B cell (primary cell): ENCODE data around the gene FBXO9. TPM values are rescaled to one million over a fixed set of nuclear protein-coding genes. Genes with fewer than 3 reads are reported as not detected.

ENCODE experiments used
- ATAC-seq: fragments of 200-7000 bp; cut with Tn5 transposase; one replicate; pipeline ENCODE4 v1.10.0; 2021; ENCODE audit warnings: low read depth, mild to moderate bottlenecking, moderate number of reproducible peaks, moderate library complexity
- CTCF ChIA-PET: fragments of 350-600 bp; sonication (Branson Sonifier 250); formaldehyde crosslinking; loops from one replicate; lab custom pipeline; 2021; ENCODE audit warnings: antibody characterized with exemption, inconsistent platforms; lab: Charles Lee
- POLR2A ChIA-PET: fragments of 350-600 bp; sonication (Branson Sonifier 250); formaldehyde crosslinking; loops from one replicate; lab custom pipeline; 2021; ENCODE audit warnings: antibody characterized with exemption; lab: Charles Lee
- DNase-seq: peaks from one replicate; pipeline ENCODE4 v3.0.0; 2013
- H2AFZ ChIP-seq: 2 replicates; pipeline ENCODE4 v1.6.1; 2012; ENCODE audit warnings: mild to moderate bottlenecking, low read depth, low read length; ENCODE audit not compliant: insufficient read depth, poor library complexity, severe bottlenecking
- H3K27ac ChIP-seq, 2 donors: 1 replicate in 1 of 2; 2 replicates in 1 of 2; pipeline ENCODE4 v1.5.1; 2012 to 2013; ENCODE audit warnings: low read length in 2 of 2, mild to moderate bottlenecking in 2 of 2, moderate library complexity in 1 of 2
- H3K27me3 ChIP-seq, 4 experiments: fragments of 200-600 bp in 1 of 4; sonication (generic) in 1 of 4; replicated peaks in 1 of 4; 1 replicate in 2 of 4; 2 replicates in 2 of 4; pipeline versions ENCODE4 v1.6.1 to v1.7.0; 2013 to 2016; ENCODE audit warnings: low read length in 3 of 4, mild to moderate bottlenecking in 2 of 4, mixed read lengths in 1 of 4, moderate library complexity in 1 of 4; ENCODE audit not compliant: insufficient read depth in 4 of 4, control insufficient read depth in 3 of 4; ENCODE audit errors: control extremely low read depth in 1 of 4
- H3K36me3 ChIP-seq, 2 experiments: replicated peaks in 1 of 2; 1 replicate in 1 of 2; 2 replicates in 1 of 2; pipeline versions ENCODE4 v1.6.1 to v1.7.1; 2013; ENCODE audit warnings: low read length in 1 of 2; ENCODE audit not compliant: insufficient read depth in 2 of 2, control insufficient read depth in 1 of 2; ENCODE audit errors: control extremely low read depth in 1 of 2, extremely low read depth in 1 of 2
- H3K4me1 ChIP-seq, 2 donors: fragments of 200-600 bp in 1 of 2; sonication (generic) in 1 of 2; 1 replicate in 1 of 2; 2 replicates in 1 of 2; pipeline versions ENCODE4 v1.5.1 to v1.6.1; 2013 to 2017; ENCODE audit warnings: low read length in 2 of 2; ENCODE audit not compliant: control insufficient read depth in 2 of 2, insufficient read depth in 2 of 2
- H3K4me2 ChIP-seq: replicated peaks from 2 replicates; pipeline ENCODE3; 2012; ENCODE audit warnings: mild to moderate bottlenecking, low read depth, low read length; ENCODE audit not compliant: poor library complexity, severe bottlenecking
- H3K4me3 ChIP-seq, 5 experiments: fragments of 200-600 bp in 1 of 5; sonication (generic) in 1 of 5; 1 replicate in 3 of 5; 2 replicates in 2 of 5; pipeline versions ENCODE4 v1.5.1 to v1.7.0; 2011 to 2016; ENCODE audit warnings: low read length in 4 of 5, mild to moderate bottlenecking in 4 of 5, low read depth in 2 of 5, control low read depth in 1 of 5, moderate library complexity in 1 of 5; ENCODE audit not compliant: insufficient read depth in 1 of 5; ENCODE audit errors: control extremely low read depth in 1 of 5, extremely low read depth in 1 of 5
- H3K79me2 ChIP-seq: fragments of 200-600 bp; sonication (generic); one replicate; pipeline ENCODE4 v1.6.0; 2016; ENCODE audit warnings: low read length; ENCODE audit not compliant: control insufficient read depth, insufficient read depth
- H3K9ac ChIP-seq: fragments of 200-600 bp; sonication (generic); 2 replicates; pipeline ENCODE4 v1.6.1; 2017; ENCODE audit warnings: mild to moderate bottlenecking, low read length, moderate library complexity
- H3K9me3 ChIP-seq, 3 donors: one replicate each; pipeline versions ENCODE4 v1.6.1 to v1.7.1; 2013; ENCODE audit warnings: low read length in 2 of 3; ENCODE audit not compliant: control insufficient read depth in 2 of 3, insufficient read depth in 1 of 3; ENCODE audit errors: control extremely low read depth in 1 of 3
- H4K20me1 ChIP-seq: 2 replicates; pipeline ENCODE4 v1.6.0; 2012; ENCODE audit warnings: mild to moderate bottlenecking, low read length; ENCODE audit not compliant: insufficient read depth, control insufficient read depth, poor library complexity, severe bottlenecking
- H3K27ac Mint-ChIP-seq: one replicate; pipeline ENCODE4 v1.8.0; 2021; ENCODE audit warnings: mixed read lengths
- H3K27me3 Mint-ChIP-seq: one replicate; pipeline ENCODE4 v1.8.0; 2021; ENCODE audit warnings: mixed read lengths
- H3K4me1 Mint-ChIP-seq: one replicate; pipeline ENCODE4 v1.8.0; 2021; ENCODE audit warnings: mixed read lengths
- H3K4me3 Mint-ChIP-seq: one replicate; pipeline ENCODE4 v1.8.0; 2021; ENCODE audit warnings: mixed read lengths
- H3K9me3 Mint-ChIP-seq: one replicate; pipeline ENCODE4 v1.8.0; 2022; ENCODE audit warnings: mixed read lengths; ENCODE audit not compliant: insufficient read depth
- CTCF ChIP-seq: fragments of 200-600 bp; IDR thresholded peaks from one replicate; pipeline ENCODE4 v1.8.0; 2022; ENCODE audit warnings: antibody characterized with exemption, mild to moderate bottlenecking
- EZH2 ChIP-seq: IDR thresholded peaks from 2 replicates; pipeline ENCODE4 v1.6.1; 2012; ENCODE audit warnings: borderline replicate concordance, low read depth, mild to moderate bottlenecking, moderate library complexity, low read length; ENCODE audit not compliant: insufficient read depth, poor library complexity, severe bottlenecking
- WGBS: methylation state at CpG from one replicate; pipeline ENCODE4 v1.1.5; 2013; ENCODE audit warnings: missing lambda C conversion rate; ENCODE audit not compliant: insufficient coverage; 5-methylcytosine and 5-hydroxymethylcytosine counted together
- intact Hi-C: fragments of 100-400 bp; cut with micrococcal nuclease; formaldehyde crosslinking; loops from one replicate; pipeline ENCODE4 v1.10.0; 2022
- polyA plus RNA-seq: library from polyadenylated mRNA; depleted of rRNA; stranded (reverse); fragments of >200 nt; gene quantifications from 2 replicates; pipeline ENCODE4 v1.2.3, GENCODE V29; 2012
- total RNA-seq, 2 donors: library from RNA; stranded (reverse); fragments of 120-200 nt in 1 of 2; gene quantifications; 1 replicate in 1 of 2; 2 replicates in 1 of 2; pipeline versions ENCODE4 v1.2.3 to v1.2.4, GENCODE V29; 2013 to 2022

FBXO9 gene
- total and polyA plus RNA-seq, 2 donors (not counting 1 experiment from before 2014, with no cell fraction given) = 105 TPM

GRCh38 chr6:53100561-53100960 lies 35.4 kb downstream of the FBXO9 start:
- Histone ChIP-seq H2AFZ (no peak overlapping the region), H3K4me3 (no peak overlapping the region), H3K9me3 (no peaks in the 10 kb centered on the region), H4K20me1 (no peaks in the 10 kb centered on the region), H3K9ac (no peak overlapping the region), H3K27ac (no peak overlapping the region), H3K27me3 (no peaks in the 10 kb centered on the region), H3K4me1 (no peaks in the 10 kb centered on the region), H3K79me2 (no peaks in the 10 kb centered on the region), H3K4me2 (no peak overlapping the region), H3K36me3 (peaks cover 3 to 38% of the 10 kb centered on the region in 2 experiments)
- POLR2A ChIA-PET = no interaction called here
- Mint-ChIP-seq H3K9me3 (no peaks in the 10 kb centered on the region), H3K27ac (no peak overlapping the region), H3K4me3 (no peak overlapping the region), H3K27me3 (no peaks in the 10 kb centered on the region), H3K4me1 (no peaks in the 10 kb centered on the region)
- intact Hi-C loops = no loop called here
- WGBS = no CpG with 5 or more reads among the region's 2 CpGs
- CTCF ChIA-PET = no interaction called here
- DNase-seq (no peak), ATAC-seq (no peak)
- TF ChIP-seq EZH2 = no peak
- no peak for TF ChIP-seq CTCF

- Histone ChIP-seq H3K9me3 (no peaks in the 10 kb centered on the region), H3K79me2 (no peaks in the 10 kb centered on the region), H3K4me1 (no peaks in the 10 kb centered on the region), H2AFZ (no peak overlapping the region), H3K27me3 (no peaks in the 10 kb centered on the region), H3K9ac (no peak overlapping the region), H3K4me2 (no peak overlapping the region), H4K20me1 (no peaks in the 10 kb centered on the region), H3K4me3 (no peak overlapping the region), H3K27ac (no peak overlapping the region), H3K36me3 (peaks cover 2 to 34% of the 10 kb centered on the region in 2 experiments)
- ATAC-seq = no peak
- Mint-ChIP-seq H3K4me3 (no peak overlapping the region), H3K27ac (no peak overlapping the region), H3K27me3 (no peaks in the 10 kb centered on the region), H3K4me1 (no peaks in the 10 kb centered on the region), H3K9me3 (no peaks in the 10 kb centered on the region)
- no peak for DNase-seq
- WGBS = 100% methylated on average over 1 of the region's 2 CpGs
- ChIA-PET POLR2A (no interaction called here), CTCF (no interaction called here)
- TF ChIP-seq CTCF (no peak), EZH2 (no peak)
- intact Hi-C loops = no loop called here
These were observed 35.8 kb downstream of the FBXO9 start for GRCh38 chr6:53101006-53101405.
